HL-60/S4 treated with retinoic acid at 250 ng/mL for 4 days and 3 days (cell line): ENCODE results near the gene PLEKHD1.
"Not testable (repeated sequence)": the region's sequence is repeated elsewhere in the genome, so short reads cannot be mapped to it uniquely, and the experiment has no call there.

Experiments used
- in situ Hi-C: fragments of 300-500 bp; cut with MboI; formaldehyde crosslinking; loops from 2 replicates; pipeline ENCODE4 v1.7.0; 2022; ENCODE audit warnings: low sequenced_read_pairs

The PLEKHD1 gene

DNA sequence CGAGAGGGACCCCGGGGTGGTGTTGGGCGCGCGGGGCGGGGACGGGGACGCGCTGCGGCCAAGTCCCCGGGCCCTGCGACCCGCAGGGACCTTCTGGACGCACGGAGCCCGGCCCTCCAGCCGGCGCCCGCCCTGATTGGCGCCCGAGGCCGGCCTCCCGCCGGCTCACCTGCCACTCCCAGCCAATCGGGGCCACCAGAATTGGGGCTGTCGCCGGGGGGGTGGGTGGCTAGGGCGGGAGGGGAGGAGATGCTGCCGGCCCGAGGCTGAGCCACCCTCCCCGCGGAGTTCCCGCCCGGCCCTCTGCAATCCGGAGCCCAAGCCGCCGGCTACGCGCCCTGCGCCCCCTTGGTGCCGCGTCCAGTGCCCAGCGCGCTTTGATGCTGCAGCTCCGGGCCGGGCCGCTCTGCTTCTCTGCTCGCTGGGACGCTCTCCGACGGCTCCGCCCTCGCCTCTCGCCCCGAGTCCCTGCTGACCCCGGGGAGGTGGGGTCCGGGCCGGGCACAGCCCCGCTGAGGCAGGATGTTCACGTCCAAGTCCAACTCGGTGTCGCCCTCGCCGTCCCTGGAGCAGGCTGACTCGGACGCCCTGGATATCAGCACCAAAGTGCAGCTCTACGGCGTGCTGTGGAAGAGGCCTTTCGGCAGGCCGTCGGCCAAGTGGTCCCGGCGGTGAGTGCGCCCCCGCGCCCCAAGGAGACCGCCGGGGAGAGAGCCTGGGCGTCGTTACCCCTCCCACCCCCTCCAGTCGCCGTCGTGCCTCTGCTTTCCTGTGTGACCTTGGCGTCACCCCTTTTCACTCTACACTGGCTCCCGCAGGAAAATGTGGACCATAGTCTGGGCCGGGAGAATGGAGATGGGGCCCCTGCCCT is at the start of gene PLEKHD1:
Gene PLEKHD1, plus strand, starts transcription at position 285 of the 871 bp plus-strand sequence. Its CDS starts 238 bp downstream, at position 523.
- in situ Hi-C loops, result no loop called here

DNA sequence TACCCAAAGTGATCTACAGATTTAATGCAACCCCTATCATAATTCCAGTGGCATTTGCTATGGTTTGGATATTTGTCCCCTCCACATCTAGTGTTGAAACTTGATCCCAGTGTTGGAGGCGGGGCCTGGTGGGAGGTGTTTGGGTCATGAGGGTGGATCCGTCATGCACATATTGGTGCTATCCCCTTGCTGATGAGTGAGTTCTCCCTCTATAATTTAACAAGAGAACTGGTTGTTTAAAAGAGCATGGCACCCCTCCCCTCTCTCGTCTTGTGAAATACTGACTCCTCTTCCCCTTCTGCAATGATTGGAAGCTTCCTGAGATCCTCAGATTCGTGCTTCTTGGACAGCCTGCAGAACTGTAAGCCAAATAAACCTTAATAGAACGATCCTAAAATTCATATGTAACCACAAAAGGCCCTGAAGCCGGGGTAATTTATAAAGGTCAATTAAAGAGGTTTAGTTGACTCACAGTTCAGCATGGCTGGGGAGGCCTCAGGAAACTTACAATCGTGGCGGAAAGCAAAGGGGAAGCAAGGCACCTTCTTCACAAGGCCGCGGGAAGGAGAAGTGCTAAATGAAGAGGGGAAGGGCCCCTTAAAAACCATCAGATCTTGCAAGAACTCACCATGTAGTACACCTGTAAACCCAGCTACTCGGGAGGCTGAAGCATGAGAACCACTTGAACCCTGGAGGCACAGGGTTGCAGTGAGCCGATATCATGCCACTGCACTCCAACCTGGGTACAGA is 44.8 kb upstream of the PLEKHD1 start:
- in situ Hi-C loops, result no loop called here

DNA sequence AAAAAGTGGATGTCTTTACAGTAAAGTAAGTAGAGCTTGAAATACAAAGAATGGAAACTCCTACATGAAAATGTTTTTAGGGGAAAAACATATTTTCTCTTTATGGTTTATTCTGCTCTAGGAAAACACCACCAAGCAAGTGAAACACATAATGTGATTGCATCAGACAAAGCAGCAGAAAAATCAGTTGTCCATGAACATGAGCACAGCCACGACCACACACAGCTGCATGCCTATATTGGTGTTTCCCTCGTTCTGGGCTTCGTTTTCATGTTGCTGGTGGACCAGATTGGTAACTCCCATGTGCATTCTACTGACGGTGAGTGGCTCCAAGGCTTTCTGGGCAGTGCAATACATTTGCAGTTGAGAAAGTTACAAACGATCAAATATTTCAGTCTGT is 42.6 kb upstream of the PLEKHD1 start:
- in situ Hi-C loops, result no loop called here

DNA sequence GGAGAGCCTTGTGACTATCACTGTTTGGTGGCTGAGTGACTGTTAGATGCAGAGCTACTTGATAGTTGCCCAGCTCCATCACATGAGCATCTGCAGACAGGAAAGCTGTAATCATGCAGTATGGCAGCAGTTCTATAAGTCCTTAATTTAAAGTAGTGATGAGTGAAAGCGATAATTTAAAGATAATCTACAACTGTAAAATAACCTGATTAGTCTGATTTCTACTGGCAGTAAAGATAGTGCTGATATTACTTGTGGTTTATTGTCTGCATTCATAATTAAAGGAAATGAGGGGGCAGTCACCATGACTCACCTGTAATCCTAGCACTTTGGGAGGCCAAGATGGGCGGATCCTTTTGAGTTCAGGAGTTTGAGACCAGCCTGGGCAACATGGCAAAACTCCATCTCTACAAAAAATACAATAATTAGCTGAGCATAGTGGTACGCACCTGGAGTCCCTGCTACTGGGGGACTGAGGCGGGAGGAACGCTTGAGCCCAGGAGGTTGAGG is 41.2 kb upstream of the PLEKHD1 start:
- in situ Hi-C loops, result no loop called here

DNA sequence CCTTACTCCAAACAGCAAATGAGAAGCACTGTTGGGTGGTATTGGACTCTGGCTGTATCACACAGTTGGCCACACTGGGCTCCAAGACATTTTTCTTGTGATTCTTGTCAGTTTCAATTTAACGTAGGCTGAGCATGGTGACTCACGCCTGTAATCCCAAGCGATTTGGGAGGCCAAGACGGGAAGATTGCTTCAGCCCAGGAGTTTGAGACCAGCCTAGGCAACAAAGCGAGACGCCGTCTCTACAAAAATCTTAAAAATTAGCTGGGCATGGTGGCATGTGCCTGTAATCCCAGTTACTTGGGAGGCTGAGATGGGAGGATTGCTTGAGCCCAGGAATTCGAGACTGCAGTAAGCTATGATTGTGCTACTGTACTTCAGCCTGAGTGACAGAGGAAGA is 35.3 kb upstream of the PLEKHD1 start:
- in situ Hi-C loops, result no loop called here

DNA sequence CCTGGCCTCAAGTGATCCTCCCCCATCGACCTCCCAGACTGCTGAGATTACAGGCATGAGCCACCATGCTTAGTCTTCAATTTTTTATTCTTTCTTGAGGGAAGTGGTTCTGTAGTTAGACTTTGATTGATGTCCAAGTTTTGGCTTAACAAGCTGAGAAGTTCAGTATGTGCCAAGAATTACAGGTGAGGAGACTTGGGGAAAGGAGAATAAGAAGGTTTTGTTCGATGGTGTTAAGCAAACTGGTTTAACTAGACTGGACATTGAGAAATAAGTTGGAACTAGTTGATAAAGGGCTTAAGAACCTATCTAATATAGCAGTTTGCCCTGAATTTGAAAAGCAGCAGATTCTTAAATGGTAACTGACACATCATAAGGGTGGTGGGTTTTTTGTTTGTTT is 32.6 kb upstream of the PLEKHD1 start:
- in situ Hi-C loops, result no loop called here

DNA sequence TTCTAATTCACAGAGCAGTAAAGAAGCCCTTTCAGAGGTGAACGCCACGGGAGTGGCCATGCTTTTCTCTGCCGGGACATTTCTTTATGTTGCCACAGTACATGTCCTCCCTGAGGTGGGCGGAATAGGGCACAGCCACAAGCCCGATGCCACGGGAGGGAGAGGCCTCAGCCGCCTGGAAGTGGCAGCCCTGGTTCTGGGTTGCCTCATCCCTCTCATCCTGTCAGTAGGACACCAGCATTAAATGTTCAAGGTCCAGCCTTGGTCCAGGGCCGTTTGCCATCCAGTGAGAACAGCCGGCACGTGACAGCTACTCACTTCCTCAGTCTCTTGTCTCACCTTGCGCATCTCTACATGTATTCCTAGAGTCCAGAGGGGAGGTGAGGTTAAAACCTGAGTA is 26.2 kb upstream of the PLEKHD1 start:
- in situ Hi-C loops, result no loop called here

DNA sequence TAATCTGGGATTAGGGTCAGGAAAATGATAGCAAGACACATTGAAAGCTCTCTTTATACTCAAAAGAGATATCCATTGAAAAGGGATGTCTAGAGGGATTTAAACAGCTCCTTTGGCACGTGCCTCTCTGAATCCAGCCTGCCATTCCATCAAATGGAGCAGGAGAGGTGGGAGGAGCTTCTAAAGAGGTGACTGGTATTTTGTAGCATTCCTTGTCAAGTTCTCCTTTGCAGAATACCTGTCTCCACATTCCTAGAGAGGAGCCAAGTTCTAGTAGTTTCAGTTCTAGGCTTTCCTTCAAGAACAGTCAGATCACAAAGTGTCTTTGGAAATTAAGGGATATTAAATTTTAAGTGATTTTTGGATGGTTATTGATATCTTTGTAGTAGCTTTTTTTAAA is 25.4 kb upstream of the PLEKHD1 start:
- in situ Hi-C loops, result no loop called here

DNA sequence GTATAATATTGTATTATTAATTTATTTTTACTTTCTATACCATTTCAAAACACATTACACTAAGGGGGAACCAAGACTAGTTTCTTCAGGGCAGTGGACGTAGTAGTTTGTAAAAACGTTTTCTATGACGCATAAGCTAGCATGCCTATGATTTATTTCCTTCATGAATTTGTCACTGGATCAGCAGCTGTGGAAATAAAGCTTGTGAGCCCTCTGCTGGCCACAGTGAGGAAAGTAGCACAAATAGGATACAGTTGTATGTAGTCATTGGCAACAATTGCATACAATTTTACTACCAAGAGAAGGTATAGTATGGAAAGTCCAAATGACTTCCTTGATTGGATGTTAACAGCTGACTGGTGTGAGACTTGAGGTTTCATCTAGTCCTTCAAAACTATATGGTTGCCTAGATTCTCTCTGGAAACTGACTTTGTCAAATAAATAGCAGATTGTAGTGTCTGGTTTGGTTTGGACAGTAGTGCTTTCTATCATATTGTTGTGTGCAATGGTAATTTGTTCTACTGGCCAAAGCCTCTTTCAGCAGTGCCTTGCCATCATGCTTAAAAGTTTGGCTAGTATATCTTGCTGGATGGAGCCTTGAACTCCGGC is 24.3 kb upstream of the PLEKHD1 start:
- in situ Hi-C loops, result no loop called here

DNA sequence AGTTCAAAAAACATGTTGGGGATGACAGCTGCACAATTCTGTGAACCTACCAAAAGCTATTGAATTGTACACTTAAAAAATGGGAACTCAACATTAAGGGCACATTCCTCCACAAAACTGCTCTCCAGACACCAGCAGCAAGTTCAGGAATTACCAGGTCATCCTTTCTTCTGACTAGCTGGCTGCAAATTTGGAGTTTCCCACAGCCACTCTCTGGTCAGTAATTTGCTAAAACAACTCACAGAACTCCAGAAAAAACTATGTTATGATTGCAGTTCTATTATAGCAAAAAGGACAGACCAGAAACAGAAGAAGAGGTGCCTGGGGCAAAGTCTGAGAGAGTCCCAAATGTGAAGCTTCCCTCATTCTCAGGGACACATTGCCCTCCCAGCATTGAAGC is 20.1 kb upstream of the PLEKHD1 start:
- in situ Hi-C loops, result no loop called here

DNA sequence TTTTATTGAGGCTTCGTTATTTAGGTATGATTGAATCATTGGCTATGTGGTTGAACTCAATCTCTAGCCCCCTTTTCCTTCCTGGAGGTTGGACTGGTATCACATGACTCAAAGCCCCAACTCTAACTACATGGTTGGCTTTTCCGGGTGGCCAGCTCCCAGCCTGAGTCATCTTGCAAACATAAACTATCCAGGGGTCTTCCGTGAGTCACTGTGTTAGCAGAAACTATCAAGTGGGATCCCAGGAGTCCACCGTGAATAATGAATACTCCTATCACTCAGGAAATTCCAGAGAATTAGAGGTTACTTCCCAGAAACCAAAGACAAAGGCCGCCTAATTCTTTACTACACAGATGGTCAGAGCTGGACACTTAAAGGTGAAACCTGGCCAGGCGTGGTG is 19.7 kb upstream of the PLEKHD1 start:
- in situ Hi-C loops, result no loop called here

DNA sequence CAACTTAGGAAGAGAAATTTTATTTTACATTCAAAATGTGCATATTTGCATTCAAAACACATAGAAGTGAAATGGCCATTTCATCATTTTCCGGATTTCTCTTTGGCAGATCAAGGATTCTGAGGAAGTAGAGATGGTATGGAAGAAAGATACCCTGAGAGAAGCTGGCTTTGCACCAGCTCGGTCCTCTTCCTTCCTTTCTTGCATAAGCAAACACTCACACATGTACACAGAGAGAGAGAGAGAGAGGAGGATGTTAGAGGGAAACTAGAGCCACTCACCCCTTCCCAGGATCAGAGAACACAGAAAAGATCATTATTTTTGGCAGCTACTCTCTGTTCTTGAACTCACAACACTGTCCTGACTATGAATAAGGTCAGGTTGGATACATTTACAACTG is 15.6 kb upstream of the PLEKHD1 start:
- in situ Hi-C loops, result no loop called here

DNA sequence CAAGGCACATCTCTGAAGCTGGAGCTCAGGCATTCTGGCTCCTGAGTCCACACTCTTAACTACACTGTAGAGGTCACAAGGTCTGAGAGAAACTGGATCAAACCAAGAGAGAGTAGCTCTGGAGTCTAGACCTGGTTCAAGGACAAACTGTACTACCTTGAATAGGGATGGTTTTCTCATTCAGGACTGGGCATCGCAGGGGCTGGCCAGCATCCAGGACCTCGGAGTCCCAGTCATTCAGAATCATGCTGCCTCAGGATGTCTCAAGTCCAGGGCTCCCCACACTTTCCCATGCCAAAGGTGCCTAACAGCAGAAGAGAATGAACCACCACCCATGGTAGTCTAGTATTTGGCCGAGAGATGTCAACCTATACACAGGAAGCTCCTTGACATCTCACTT is 13.1 kb upstream of the PLEKHD1 start:
- in situ Hi-C loops, result no loop called here

DNA sequence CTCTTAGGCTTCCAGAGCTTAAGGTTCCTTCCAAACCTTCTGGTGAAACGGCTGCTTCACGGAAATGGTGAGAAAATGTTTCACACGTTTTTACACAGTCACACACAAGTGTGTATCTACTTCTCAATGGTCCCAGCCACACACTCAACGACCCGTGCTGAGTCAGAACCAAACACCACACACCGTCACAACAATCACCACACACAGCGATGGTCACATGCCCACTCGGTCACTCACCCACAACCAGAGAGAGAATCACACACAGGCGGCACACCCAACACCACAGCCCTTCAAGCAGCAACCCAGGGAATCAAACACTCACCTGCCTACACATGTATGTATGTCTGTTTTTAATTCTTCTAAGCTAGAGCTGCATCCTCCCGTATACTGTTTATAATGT is 12.6 kb upstream of the PLEKHD1 start:
- in situ Hi-C loops, result no loop called here

DNA sequence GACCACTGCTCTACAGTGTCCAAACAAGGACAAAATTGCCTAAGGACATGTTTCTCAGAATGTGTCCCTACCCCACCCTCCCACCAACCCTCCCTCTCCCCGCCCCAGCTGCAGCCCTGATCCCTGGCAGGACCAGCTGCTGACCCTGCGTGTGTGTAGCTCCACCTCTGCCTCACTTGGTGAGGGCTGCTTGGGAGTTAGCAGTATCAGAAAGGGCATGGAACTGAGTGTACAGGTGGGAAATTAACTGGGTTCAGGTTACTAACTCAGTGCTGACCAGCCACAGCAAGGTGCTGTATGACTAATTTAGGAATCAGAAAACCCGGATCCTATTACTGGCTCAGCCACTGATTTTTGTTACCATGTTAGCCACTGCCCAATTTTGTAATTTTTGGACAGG is 11.3 kb upstream of the PLEKHD1 start:
- in situ Hi-C loops, result no loop called here

DNA sequence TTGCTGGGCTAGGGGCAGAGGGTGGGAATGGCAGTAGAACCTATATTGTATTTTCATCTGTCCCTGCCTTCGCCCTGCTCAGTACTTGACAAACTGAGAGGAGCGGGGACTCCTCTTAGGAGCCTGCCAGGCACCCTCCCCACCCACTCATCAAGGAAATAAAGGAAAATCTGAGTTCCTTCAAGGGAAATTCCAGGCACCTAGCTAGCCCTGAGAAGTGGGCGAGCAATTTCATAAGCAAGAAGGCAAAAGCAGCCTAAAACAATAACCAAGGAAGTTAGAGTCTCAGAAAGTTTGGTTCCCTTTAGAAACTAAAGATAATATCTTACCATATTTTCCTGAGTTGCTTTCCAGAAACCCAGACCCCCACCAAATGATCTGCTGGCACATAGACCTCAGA is 10.6 kb upstream of the PLEKHD1 start:
- in situ Hi-C loops, result no loop called here

DNA sequence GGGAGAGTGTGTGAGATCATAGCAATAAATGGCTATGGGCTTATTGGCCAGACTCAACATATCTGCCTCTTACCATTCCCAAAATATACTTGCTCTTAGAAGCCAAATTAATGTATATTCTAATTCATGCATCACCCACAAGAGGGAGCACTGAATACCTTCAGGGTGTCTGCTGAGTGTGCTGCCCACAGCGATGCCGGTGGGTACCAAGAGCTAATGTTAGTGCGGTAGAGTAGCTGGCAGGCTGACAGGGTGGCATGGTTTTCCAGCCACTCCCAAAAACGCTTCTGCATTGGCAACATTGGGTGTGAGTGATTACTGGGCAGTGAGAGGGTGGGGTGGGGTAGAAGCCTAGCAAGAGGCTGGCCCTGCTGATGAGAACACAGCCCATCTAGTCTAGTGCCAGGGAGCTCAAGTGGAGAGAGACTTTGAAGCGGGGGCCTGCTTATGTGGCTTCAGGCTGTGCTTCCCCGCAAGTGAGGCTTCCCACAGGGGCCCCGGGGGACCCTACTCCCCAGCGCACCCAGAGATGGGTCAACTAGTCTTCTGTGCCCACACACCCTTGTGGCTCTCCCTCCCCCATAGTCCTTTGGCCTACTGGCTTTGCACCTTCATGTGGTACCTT is 9.2 kb upstream of the PLEKHD1 start:
- in situ Hi-C loops, result no loop called here

DNA sequence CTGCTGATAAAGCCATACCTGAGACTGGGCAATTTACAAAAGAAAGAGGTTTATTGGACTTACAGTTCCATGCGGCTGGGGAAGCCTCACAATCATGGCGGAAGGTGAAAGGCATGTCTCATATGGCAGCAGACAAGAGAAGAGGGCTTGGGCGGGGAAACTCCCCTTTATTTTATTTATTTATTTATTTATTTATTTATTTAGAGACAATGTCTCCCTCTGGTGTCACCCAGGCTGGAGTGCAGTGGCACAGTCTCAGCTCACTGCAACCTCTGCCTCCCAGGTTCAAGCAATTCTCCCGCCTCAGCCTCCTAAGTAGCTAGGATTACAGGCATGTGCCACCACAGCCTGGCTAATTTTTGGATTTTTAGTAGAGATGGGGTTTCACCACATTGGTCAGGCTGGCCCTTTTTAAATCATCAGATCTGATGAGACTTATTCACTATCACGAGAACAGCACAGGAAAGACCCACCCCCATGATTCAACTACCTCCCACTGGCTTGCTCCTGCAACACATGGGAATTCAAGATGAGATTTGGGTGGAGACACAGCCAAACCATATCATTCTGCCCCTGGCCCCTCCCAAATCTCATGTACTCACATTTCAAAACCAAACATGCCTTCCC is 7.6 kb upstream of the PLEKHD1 start:
- in situ Hi-C loops, result not testable (repeated sequence)

DNA sequence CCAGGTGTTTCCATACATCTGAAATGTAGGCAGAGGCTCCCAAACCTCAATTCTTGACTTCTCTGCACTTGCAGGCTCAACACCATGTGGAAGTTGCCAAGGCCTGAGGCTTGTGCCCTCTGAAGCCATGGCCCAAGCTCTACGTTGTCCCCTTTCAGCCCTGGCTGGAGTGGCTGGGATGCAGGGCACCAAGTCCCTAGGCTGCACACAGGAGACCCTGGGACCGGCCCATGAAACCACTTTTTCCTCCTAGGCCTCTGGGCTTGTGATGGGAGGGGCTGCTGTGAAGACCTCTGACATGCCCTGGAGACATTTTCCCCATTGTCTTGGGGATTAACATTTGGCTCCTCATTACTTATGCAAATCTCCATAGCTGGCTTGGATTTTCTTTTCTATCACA is 6.5 kb upstream of the PLEKHD1 start:
- in situ Hi-C loops, result not testable (repeated sequence)

DNA sequence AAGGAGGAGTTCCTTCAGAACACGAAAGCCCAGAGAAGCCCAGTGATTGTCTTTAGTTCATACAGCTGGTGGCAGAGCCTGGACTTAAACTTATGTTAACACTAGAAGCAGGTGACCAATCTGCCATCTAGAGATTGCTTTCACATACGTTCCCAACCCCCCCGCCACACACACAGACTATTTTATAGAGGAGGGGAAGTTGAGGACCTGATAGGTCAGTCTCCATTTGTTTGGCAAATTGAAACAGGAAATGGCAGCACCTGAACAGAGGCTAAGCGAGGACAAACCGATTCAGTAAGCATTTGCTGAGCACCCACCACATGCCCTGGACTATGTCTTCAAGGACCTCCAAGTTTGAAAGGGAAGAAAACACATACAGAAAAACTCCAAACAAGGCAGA is 4.8 kb upstream of the PLEKHD1 start:
- in situ Hi-C loops, result no loop called here

DNA sequence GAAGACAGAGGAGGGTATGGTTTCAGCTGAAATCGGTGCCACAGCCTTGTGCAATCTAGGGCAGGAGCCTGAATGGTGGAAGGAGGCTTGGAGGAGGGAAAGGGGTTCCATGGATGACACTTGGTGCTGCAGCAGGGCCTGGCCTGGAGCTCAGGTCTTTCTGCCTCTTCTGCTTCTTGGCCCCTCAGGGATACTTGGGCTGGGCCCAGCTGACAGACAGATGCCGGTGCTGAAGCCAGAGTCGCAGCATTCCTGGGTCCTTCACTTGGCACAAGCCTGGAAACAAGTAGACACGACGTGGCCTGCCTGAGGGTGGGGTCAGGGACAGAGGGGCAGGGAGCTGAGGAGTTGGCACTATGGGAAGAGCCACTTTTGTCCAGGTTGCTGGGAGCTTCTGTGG is 4.4 kb upstream of the PLEKHD1 start:
- in situ Hi-C loops, result no loop called here
